Measurements from ENCODE around the gene PLPPR3.

PLPPR3 gene

DNA sequence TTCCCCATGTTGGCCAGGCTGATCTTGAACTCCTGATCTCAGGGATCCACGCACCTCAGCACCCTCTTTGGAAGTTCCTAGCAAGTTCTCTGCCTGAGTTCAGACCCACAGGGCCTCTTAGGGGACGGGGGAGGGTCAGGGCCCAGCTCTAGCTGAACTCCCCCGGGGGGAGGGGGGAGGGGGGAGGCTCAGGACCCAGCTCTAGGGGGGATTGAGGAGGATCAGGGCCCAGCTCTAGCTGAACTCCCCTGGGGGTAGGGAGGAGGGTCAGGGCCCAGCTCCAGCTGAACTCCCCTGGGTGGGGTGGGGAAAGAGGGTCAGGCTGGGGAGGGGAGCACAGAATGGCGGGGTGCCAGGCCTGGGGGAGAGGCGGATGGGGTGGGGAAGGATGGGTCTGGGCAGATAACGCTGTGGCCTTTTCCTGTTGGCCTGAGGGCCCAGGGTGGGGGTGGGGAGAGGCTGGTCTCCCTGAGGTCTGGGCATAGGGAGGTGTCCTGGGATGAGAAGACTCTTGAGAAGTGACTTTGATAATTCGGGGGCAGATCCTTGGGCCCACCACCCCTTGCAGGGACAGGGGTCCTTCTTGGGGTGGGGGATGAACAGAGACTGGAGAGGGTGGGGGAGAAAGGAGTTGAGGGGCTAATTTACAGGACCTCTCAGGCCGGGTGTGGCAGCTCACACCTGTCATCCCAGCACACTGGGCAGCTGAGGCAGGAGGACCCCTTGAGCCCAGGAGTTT lies 30.0 kb downstream of the PLPPR3 start:
- Histone ChIP-seq H3K27me3 (ENCODE audit: control insufficient read depth, insufficient read depth, low read length) (no peaks in the 10 kb centered on the region), H3K9ac (ENCODE audit: low read length) (no peak overlapping the region), H3K4me1 (ENCODE audit: control insufficient read depth, insufficient read depth, low read length) (no peaks in the 10 kb centered on the region), H3K4me3 (ENCODE audit: low read length) (no peak overlapping the region), H3K36me3 (ENCODE audit: control insufficient read depth, insufficient read depth, low read length) (no peaks in the 10 kb centered on the region), H3K9me3 (ENCODE audit: control insufficient read depth, low read length) (no peaks in the 10 kb centered on the region)

DNA sequence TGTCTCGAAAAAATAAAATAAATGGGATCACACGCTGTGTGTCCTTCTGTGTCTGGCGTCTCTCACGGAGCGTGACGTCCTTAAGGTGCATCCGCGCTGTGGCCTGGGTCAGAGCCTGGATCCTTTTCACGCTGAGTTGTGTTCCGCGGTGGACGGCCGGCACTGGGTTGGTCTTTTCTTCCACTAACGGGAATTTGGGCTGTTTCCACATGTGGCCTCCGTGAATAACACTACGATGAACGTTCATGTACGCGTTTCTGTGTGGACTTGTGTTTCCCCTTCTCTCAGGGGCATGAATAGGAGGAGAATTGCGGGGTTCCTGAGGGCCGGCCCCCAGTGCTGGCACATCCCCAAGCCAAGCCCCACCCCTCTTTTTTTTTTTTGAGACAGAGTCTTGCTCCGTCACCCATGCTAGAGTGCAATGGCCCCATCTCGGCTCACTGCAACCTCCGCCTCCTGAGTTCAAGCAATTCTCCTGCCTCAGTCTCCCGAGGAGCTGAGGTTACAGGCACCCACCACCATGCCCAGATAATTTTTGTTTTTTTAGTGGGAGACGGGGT lies 30.7 kb downstream of the PLPPR3 start:
- H3K4me1 ChIP-seq (ENCODE audit: control insufficient read depth, insufficient read depth, low read length) = no peaks in the 10 kb centered on the region
- no peaks in the 10 kb centered on the region for H3K27me3 ChIP-seq (ENCODE audit: control insufficient read depth, insufficient read depth, low read length)
- no peaks in the 10 kb centered on the region for H3K9me3 ChIP-seq (ENCODE audit: control insufficient read depth, low read length)
- H3K9ac ChIP-seq (ENCODE audit: low read length) = no peak overlapping the region
- H3K36me3 ChIP-seq (ENCODE audit: control insufficient read depth, insufficient read depth, low read length) = no peaks in the 10 kb centered on the region
- no peak overlapping the region for H3K4me3 ChIP-seq (ENCODE audit: low read length)

DNA sequence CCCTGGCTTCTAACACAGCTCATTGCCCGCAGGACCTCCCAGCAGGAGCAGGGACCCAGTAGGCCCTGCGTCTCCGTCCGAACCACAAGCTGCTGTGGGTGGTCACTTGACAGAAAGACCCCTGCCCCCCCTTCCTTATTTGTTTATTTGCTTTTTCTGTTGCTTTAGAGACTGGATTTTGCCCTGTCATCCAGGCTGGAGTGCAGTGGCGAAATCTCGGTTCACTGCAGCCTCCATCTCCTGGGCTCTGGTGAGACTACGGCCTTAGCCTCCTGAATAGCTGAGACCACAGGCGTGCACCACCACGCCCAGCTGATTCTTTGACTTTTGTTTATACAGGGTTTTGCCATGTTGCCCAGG lies 32.1 kb downstream of the PLPPR3 start:
- Histone ChIP-seq H3K4me3 (ENCODE audit: low read length) (no peak overlapping the region), H3K9ac (ENCODE audit: low read length) (no peak overlapping the region)

DNA sequence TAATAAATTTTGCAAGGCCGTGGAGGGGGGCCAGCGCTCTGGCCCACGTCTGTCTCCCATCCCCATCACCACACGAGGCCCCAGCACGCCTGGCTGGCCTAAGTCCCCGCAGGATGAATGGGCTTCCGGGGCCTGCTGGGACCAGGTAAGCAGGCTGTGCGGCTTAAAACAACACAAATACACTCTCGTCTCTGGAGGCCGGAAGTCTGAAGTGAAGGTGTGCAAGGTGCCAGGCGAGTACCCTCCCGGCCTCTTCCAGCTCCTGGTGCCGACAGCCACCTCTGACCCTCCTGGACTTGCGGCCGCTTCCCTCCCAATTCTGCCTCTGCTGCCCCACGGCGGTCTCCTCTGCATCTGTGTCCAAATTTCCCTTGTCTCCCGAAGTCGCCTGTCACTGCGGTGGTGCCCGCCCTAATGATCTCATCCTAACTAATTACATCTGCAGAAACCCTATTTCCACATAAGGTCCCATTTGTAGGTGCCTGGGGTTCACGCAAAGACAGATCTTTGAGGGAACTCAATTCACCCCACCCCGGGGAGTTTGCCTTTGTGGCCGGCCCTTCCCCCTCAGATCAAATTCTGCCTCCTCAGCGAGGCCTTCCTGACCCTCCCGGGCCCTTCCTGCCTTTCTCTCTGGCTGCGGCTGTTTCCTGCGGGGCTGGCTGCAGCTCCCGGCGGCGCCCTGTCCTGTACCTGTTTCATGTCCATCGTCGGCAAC lies 32.6 kb downstream of the PLPPR3 start:
- H3K27me3 ChIP-seq (ENCODE audit: control insufficient read depth, insufficient read depth, low read length) = no peaks in the 10 kb centered on the region
- no peak overlapping the region for H3K9ac ChIP-seq (ENCODE audit: low read length)
- H3K4me1 ChIP-seq (ENCODE audit: control insufficient read depth, insufficient read depth, low read length) = no peaks in the 10 kb centered on the region
- no peak overlapping the region for H3K4me3 ChIP-seq (ENCODE audit: low read length)
- H3K36me3 ChIP-seq (ENCODE audit: control insufficient read depth, insufficient read depth, low read length) = no peaks in the 10 kb centered on the region
- H3K9me3 ChIP-seq (ENCODE audit: control insufficient read depth, low read length) = no peaks in the 10 kb centered on the region

More for the DNA sequence above, 32.1 kb downstream of the PLPPR3 start:
- no peaks in the 10 kb centered on the region for H3K9me3 ChIP-seq (ENCODE audit: control insufficient read depth, low read length)
- H3K4me1 ChIP-seq (ENCODE audit: control insufficient read depth, insufficient read depth, low read length) = no peaks in the 10 kb centered on the region
- no peaks in the 10 kb centered on the region for H3K36me3 ChIP-seq (ENCODE audit: control insufficient read depth, insufficient read depth, low read length)
- H3K27me3 ChIP-seq (ENCODE audit: control insufficient read depth, insufficient read depth, low read length) = no peaks in the 10 kb centered on the region

DNA sequence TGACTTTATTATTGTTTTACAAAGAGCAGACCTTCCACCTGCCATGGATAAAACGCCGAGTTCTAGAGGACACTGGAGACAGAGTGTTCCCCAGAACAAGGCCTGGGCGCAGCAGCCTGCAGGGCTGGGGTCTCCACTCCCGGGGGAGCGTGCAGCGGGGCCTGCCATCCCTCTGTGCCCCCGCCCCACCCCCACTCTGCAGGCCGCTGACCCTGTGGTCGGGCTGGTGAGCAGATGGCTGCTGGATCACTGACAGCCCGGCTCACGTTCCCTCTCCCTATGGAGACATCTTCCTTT lies 33.1 kb downstream of the PLPPR3 start:
- Histone ChIP-seq H3K4me3 (ENCODE audit: low read length) (no peak overlapping the region), H3K9ac (ENCODE audit: low read length) (no peak overlapping the region), H3K36me3 (ENCODE audit: control insufficient read depth, insufficient read depth, low read length) (no peaks in the 10 kb centered on the region), H3K27me3 (ENCODE audit: control insufficient read depth, insufficient read depth, low read length) (no peaks in the 10 kb centered on the region), H3K4me1 (ENCODE audit: control insufficient read depth, insufficient read depth, low read length) (no peaks in the 10 kb centered on the region), H3K9me3 (ENCODE audit: control insufficient read depth, low read length) (no peaks in the 10 kb centered on the region)

DNA sequence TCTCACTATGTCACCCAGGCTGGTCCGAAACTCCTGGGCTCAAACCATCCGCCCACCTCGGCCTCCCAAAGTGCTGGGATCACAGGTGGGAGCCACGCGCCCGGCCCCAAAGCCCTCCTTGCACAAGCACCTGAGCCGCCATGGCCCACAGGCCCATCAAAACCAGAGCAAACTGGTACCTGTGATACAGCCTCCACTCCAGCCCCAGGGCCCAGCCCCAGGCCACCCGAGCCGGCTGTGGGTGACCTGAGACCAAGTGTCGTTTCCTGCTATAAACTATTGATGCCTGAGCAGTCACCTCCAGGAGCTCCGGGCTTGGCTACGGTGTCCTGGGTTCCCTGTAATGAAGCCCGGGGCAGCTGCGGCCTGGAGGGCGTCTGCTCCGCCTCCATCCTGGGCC lies 34.2 kb downstream of the PLPPR3 start:
- Histone ChIP-seq H3K36me3 (ENCODE audit: control insufficient read depth, insufficient read depth, low read length) (no peaks in the 10 kb centered on the region), H3K27me3 (ENCODE audit: control insufficient read depth, insufficient read depth, low read length) (peaks cover 3% of the 10 kb centered on the region), H3K9ac (ENCODE audit: low read length) (no peak overlapping the region), H3K9me3 (ENCODE audit: control insufficient read depth, low read length) (no peaks in the 10 kb centered on the region), H3K4me3 (ENCODE audit: low read length) (no peak overlapping the region), H3K4me1 (ENCODE audit: control insufficient read depth, insufficient read depth, low read length) (peaks cover 10% of the 10 kb centered on the region)

DNA sequence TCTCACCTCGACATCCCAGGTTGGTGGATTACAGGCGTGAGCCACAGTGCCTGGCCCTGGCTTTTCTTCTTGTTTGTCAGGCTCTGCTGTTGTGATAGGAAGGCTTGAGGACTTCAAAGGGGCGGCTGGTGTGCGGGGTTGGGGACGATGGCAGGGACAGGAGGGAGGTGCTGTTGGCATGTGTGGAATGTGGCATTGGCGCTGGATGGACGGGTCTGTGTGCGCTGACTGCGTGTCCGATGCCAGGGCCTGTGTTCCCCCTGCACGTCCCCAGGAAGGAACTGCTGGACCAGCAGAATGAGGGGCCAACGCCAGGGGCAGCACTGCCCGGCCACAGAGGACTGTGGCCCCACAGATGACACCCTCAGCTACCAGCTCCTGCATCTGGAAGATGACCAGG lies 37.2 kb downstream of the PLPPR3 start:
- H3K27me3 ChIP-seq (ENCODE audit: control insufficient read depth, insufficient read depth, low read length) = peaks cover 11% of the 10 kb centered on the region
- no peaks in the 10 kb centered on the region for H3K9me3 ChIP-seq (ENCODE audit: control insufficient read depth, low read length)
- H3K4me3 ChIP-seq (ENCODE audit: low read length) = no peak overlapping the region
- no peak overlapping the region for H3K9ac ChIP-seq (ENCODE audit: low read length)
- no peaks in the 10 kb centered on the region for H3K36me3 ChIP-seq (ENCODE audit: control insufficient read depth, insufficient read depth, low read length)
- peaks cover 18% of the 10 kb centered on the region for H3K4me1 ChIP-seq (ENCODE audit: control insufficient read depth, insufficient read depth, low read length)

DNA sequence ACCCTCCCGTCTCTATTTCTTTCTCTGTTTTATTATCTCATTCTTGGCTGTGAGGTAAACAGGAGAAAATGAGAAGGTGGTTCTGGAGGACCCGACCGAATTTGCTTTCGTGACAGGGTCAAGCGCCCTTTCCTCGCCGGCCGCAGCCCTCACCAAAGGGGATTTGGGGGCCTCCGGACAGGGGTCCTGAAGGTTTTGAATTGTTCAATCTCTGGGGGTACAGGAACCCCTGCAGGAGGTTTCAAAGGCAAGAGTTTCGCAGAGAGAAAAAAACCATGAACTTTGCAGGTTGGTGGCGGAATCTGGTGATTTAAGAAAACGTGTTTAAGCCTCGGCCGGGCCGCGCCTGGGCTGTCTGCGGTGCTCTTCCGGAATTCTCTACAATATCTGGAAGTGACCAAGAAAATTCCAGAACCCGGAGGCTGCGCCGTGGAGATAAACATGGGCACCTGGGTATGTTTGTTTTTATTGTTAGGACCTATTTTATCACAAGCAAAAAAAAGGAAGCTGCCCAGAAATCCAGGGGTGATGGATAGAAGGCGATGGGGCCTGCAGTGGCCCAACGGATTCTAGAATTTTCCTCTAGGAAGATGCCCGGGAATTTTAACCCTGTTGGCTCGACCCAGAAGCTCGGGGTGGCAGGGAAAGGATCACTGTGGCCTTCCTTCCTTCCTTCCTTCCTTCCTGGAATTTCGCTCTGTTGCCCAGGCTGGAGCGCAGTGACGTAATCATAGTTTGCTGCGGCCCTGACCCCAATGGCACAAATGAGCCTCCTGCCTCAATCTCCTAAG lies 38.7 kb downstream of the PLPPR3 start:
- Histone ChIP-seq H3K27me3 (ENCODE audit: control insufficient read depth, insufficient read depth, low read length) (peaks cover 11% of the 10 kb centered on the region), H3K4me1 (ENCODE audit: control insufficient read depth, insufficient read depth, low read length) (peaks cover 18% of the 10 kb centered on the region), H3K4me3 (ENCODE audit: low read length) (no peak overlapping the region), H3K9ac (ENCODE audit: low read length) (peak overlapping the region; percentile 50), H3K9me3 (ENCODE audit: control insufficient read depth, low read length) (no peaks in the 10 kb centered on the region), H3K36me3 (ENCODE audit: control insufficient read depth, insufficient read depth, low read length) (no peaks in the 10 kb centered on the region)

DNA sequence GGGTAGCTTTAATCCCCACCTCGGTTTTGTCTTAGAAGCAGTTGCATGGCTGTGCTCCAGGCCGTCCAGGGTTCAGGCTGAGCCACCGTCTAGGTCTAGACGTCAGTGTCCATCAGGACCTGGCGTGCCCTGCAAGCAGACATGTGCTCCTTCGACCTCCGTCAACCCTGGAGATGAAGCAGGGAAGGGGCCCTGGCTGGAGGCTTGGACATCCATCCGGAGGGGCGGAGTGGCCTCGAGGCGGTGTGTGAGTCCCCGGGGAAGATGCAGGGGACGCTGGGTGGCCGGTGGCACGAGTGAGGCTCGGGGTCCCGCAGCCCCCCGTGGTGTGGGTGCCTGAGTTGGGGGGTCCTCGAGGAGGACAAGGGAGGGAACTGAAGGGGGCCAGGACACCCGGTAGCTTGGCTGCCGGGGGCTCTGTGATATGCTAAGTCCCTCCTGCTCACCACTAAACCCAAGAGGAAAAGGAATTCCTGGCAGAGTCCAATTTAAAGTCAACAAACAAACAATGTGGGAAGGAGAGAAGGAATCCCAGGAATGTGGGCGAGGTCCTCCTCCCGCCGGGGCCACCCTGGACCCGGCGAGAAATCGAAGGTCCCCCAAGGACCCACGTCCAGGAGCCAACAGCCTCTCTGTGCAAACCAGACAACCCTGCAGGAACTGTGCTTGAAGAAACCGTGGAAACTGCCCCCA lies 39.4 kb downstream of the PLPPR3 start:
- H3K4me3 ChIP-seq (ENCODE audit: low read length) = no peak overlapping the region

DNA sequence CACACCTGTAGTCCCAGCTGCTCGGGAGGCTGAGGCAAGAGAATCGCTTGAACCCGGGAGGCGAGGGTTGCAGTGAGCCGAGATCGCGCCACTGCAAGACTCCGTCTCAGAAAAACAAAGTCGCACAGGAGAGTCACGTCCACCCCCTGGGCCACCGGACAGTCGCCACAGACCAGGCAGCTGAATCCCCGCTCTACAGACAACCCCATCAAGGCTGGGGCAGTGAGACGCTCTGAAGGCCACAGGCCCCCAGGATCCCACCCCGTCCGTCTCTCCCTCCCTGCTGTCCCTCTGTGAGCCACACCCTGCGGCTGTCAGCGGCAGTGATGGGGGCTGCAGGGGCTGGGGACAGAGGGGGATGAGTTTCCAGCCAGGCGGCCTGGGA lies 40.0 kb downstream of the PLPPR3 start:
- H3K4me1 ChIP-seq (ENCODE audit: control insufficient read depth, insufficient read depth, low read length) = peaks cover 18% of the 10 kb centered on the region
- H3K36me3 ChIP-seq (ENCODE audit: control insufficient read depth, insufficient read depth, low read length) = no peaks in the 10 kb centered on the region
- no peaks in the 10 kb centered on the region for H3K9me3 ChIP-seq (ENCODE audit: control insufficient read depth, low read length)
- H3K9ac ChIP-seq (ENCODE audit: low read length) = no peak overlapping the region
- H3K27me3 ChIP-seq (ENCODE audit: control insufficient read depth, insufficient read depth, low read length) = peaks cover 11% of the 10 kb centered on the region
- H3K4me3 ChIP-seq (ENCODE audit: low read length) = no peak overlapping the region

More for the DNA sequence above, 39.4 kb downstream of the PLPPR3 start:
- H3K9ac ChIP-seq (ENCODE audit: low read length) = peak overlapping the region; percentile 50
- no peaks in the 10 kb centered on the region for H3K36me3 ChIP-seq (ENCODE audit: control insufficient read depth, insufficient read depth, low read length)
- peaks cover 11% of the 10 kb centered on the region for H3K27me3 ChIP-seq (ENCODE audit: control insufficient read depth, insufficient read depth, low read length)
- no peaks in the 10 kb centered on the region for H3K9me3 ChIP-seq (ENCODE audit: control insufficient read depth, low read length)
- H3K4me1 ChIP-seq (ENCODE audit: control insufficient read depth, insufficient read depth, low read length) = peaks cover 18% of the 10 kb centered on the region

DNA sequence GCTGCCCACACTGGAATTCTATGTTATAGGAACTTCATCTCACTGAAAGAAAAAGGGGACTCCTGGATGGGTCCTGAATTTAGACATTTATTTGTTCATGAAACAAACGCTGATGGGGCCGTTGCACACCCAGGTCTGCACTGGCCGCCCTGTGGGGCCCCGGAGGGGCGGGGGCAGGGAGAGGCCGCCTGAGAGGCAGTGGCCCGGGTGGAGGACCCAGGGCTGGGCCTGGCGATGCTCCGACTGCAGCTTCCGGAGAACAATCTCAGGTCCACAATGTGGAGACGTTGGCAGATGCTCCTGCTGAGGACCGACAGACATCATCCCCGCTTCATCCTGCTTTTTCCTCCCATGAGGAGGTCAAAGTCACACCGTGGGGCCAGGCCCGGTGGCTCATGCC lies 40.8 kb downstream of the PLPPR3 start:
- H3K36me3 ChIP-seq (ENCODE audit: control insufficient read depth, insufficient read depth, low read length) = no peaks in the 10 kb centered on the region
- peaks cover 18% of the 10 kb centered on the region for H3K4me1 ChIP-seq (ENCODE audit: control insufficient read depth, insufficient read depth, low read length)
- no peaks in the 10 kb centered on the region for H3K9me3 ChIP-seq (ENCODE audit: control insufficient read depth, low read length)
- H3K9ac ChIP-seq (ENCODE audit: low read length) = no peak overlapping the region
- no peak overlapping the region for H3K4me3 ChIP-seq (ENCODE audit: low read length)
- peaks cover 11% of the 10 kb centered on the region for H3K27me3 ChIP-seq (ENCODE audit: control insufficient read depth, insufficient read depth, low read length)

Measured in mucosa of stomach (tissue), 1 donor.